NB4 (cell line): ENCODE results near the gene SNN.

Experiments used
- DNase-seq: peaks from one replicate; pipeline ENCODE4 v3.0.0; 2010; ENCODE audit warnings: low read depth
- H3K4me3 ChIP-seq: one replicate; pipeline ENCODE4 v1.5.1; 2011; ENCODE audit warnings: mild to moderate bottlenecking, low read depth, low read length, moderate library complexity
- MYC ChIP-seq: IDR thresholded peaks from 2 replicates; pipeline ENCODE4 v1.6.1; 2011; ENCODE audit warnings: low read depth, low read length
- POLR2A ChIP-seq: IDR thresholded peaks from 2 replicates; pipeline ENCODE4 v1.6.1; 2011; ENCODE audit warnings: mild to moderate bottlenecking; ENCODE audit not compliant: insufficient read length; ENCODE audit errors: extremely low read depth
- TF ChIP-seq, protein P1 (sequence below): IDR thresholded peaks from one replicate; pipeline ENCODE4 v1.5.1; 2012; ENCODE audit warnings: low read depth, low read length
- TF ChIP-seq, protein P2 (sequence below): IDR thresholded peaks from 2 replicates; pipeline ENCODE4 v1.6.1; 2011; ENCODE audit warnings: low read depth, low read length

SNN gene

GRCh38 chr16:11708421-11708820 lies 40.2 kb downstream of the SNN start:
- no peak for DNase-seq
- no peak overlapping the region for H3K4me3 ChIP-seq
- TF ChIP-seq, protein P1, sequence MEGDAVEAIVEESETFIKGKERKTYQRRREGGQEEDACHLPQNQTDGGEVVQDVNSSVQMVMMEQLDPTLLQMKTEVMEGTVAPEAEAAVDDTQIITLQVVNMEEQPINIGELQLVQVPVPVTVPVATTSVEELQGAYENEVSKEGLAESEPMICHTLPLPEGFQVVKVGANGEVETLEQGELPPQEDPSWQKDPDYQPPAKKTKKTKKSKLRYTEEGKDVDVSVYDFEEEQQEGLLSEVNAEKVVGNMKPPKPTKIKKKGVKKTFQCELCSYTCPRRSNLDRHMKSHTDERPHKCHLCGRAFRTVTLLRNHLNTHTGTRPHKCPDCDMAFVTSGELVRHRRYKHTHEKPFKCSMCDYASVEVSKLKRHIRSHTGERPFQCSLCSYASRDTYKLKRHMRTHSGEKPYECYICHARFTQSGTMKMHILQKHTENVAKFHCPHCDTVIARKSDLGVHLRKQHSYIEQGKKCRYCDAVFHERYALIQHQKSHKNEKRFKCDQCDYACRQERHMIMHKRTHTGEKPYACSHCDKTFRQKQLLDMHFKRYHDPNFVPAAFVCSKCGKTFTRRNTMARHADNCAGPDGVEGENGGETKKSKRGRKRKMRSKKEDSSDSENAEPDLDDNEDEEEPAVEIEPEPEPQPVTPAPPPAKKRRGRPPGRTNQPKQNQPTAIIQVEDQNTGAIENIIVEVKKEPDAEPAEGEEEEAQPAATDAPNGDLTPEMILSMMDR, result no peak
- TF ChIP-seq POLR2A (no peak), MYC (no peak)
- TF ChIP-seq, protein P2, sequence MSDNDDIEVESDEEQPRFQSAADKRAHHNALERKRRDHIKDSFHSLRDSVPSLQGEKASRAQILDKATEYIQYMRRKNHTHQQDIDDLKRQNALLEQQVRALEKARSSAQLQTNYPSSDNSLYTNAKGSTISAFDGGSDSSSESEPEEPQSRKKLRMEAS, result no peak

DNA sequence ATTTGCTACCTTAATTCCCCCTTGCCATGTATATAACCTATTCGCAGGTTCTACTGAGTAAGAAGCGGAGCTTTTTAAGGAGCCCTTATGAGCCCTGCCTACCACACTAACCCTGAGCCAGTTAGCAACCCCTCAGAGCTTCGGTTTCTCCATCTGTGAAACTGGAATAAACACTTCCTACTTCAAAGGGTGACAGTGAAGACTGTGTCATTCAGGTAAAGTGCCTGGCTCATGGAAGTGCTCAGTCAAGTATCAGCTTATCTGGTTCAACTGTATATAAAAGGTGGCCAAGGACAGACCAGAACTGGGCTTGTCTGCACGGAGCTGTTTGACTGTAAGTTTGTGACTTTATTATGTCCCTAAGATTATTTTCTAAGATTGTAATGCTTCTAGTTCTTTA lies 43.4 kb downstream of the SNN start:
- no peak for DNase-seq
- TF ChIP-seq, protein P2, result no peak
- TF ChIP-seq, protein P1, result no peak
- TF ChIP-seq MYC, result no peak
- no peak for TF ChIP-seq POLR2A
- H3K4me3 ChIP-seq, result no peak overlapping the region

DNA sequence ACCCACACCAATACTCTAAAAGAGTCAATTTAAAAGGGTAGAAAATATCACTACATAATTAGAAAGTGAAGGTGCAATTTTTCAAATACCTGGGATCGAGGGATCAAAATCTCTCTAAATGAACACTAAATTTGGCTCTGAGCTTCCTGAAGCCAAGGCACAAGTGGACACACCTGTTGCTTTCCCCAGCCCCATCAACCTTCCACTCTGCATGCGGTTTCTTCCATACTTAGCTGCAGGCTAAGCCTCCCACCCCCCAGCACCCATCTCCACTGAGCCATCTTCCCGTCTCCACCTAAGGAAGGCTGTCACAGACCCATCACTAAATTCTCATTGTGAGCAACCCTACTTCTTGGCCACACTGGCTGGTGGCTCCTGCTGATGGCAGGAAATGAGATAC lies 43.9 kb downstream of the SNN start:
- DNase-seq, result no peak
- H3K4me3 ChIP-seq, result no peak overlapping the region
- TF ChIP-seq MYC (no peak), POLR2A (no peak)
- TF ChIP-seq, protein P2, result no peak
- TF ChIP-seq, protein P1, result no peak

DNA sequence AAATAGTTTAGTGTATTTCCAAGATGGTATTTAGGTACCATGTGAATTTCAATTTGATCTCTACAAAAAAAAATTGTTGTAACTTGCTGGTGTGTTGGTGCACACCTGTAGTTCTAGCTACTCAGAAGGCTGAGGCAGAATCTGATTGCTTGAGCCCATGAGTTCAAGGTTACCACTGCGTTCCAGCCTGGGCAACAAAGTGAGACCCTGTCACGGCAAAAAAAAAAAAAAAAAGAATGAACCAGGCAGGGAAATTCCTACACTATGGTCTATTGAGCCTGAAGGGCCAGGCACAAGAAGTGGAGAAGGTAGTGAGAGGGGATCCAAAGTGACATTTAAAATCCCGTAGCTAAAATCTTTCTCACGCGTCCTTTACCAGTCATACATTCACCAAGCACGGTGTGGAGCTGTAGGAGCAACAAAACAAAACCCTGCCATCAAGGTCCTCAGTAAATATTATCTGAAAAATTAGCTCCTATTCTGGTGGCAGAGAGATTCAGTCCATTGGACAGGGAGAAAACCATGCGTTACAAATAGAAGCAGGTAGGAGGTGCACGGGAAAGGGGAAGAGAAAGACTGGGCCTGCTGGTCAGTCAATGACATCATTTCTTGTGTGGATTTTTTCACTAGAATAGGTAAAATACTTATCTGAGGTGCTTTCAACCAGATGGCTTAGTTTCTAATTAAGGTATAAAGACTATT lies 47.1 kb downstream of the SNN start:
- TF ChIP-seq MYC, result no peak
- no peak for TF ChIP-seq POLR2A
- TF ChIP-seq, protein P1, result no peak
- TF ChIP-seq, protein P2, result no peak
- H3K4me3 ChIP-seq, result no peak overlapping the region
- DNase-seq, result no peak

GRCh38 chr16:11716336-11716735 lies 48.1 kb downstream of the SNN start:
- DNase-seq, result no peak
- TF ChIP-seq MYC, result no peak
- TF ChIP-seq, protein P2, result no peak
- no peak for TF ChIP-seq POLR2A
- TF ChIP-seq, protein P1, result no peak
- no peak overlapping the region for H3K4me3 ChIP-seq
